Measurements from ENCODE around the gene ZFP3.
"Not testable (repeated sequence)": the region's sequence is repeated elsewhere in the genome, so short reads cannot be mapped to it uniquely, and the experiment has no call there.

The ZFP3 gene

DNA sequence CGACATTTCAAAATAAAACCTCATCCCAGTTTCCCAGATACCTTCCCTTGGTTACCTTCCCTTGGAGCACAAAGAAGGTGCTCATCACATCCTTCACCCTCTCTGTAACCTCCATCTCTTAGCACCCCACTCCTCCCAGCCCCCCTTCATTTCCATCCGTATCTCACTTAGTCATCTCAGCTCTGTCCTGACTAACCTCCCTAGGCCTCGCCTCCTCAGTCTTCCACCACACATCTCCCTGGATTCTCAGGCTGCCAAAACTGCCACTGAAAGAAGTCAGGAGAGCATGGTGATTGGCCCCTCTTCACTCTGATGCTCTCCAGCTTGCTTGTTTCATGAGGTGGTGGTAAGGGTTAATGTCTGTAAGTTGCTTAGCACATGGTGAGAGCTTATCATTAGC lies 2.3 kb downstream of the ZFP3 start:
- DNase-seq = no peak

GRCh38 chr17:5092218-5093010 lies 14.1 kb downstream of the ZFP3 start:
- no peak for DNase-seq

DNA sequence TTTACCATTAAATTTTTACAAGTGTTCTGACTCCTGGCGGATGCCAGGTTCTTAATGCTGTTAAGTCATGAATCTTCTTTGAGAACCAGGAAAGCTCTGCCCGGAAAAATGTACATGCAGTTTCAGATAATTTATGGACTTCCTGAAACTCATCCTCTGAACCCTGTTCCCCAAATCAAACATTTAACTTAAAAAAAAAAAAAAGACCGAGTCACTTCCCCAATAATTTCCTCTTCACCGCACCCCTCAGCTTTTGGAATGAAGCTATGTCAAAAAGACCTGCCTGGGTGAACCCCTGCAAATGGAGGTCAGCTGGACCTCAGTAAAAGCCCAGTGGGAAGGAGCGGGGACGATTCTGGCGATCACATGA lies 18.4 kb downstream of the ZFP3 start:
- DNase-seq = no peak

DNA sequence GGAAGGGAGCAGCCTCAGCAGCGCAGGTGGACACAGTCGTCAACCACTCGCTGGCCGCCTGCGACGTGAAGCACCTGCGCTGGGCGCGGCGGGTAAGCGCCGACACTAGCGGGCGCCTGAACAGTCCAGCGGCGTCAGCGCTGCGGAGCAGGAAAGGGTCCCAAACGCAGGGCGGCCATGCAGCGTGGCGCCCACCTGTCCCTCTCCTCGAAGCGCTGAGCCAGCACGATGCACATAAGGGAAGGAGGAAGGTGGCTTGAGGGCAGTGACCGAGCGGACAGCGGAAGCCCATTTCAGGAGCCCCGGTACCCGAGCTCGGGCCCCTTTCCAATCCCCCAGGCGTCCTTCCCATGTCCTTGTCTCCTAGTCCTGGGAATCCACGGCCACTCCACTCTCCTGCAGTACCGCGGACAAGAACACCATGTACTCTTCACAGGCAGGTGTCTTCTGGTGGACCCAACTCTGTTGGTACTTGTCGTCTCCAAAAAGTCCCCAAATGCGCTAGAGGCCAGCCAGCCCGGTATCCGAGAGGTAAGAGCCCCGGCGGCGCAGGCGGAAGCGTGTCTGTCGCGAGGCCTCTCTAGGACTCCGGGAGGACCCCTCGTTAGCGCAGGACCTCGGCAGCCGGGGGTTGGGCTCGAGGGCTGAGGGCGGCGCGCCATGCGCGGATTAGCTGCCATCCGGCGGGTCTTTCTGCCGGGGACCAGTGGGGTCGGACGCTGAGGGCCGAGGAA lies 19.0 kb downstream of the ZFP3 start:
- DNase-seq = no peak

- no peak for DNase-seq
Observed at GRCh38 chr17:5099271-5099670, 21.0 kb downstream of the ZFP3 start.

DNA sequence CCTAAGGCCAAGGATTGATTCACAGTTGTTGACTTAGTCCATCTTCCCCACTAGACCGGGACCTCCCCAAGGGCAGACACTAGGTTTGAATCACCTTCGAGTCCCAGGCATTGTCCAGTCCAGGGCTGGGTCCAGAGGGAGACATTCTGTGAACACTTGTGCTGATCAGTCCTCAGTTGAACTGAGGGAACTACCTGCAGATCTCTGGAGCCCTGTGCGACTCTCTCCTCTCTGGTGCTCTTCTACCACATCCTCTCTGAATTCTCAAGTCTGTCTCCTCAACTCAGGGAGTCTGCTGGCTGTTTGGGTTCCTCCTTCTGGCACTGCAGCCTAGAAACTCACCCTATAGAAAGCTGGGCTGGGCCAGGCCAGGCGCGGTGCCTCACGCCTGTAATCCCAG lies 22.6 kb downstream of the ZFP3 start:
- DNase-seq = no peak

DNA sequence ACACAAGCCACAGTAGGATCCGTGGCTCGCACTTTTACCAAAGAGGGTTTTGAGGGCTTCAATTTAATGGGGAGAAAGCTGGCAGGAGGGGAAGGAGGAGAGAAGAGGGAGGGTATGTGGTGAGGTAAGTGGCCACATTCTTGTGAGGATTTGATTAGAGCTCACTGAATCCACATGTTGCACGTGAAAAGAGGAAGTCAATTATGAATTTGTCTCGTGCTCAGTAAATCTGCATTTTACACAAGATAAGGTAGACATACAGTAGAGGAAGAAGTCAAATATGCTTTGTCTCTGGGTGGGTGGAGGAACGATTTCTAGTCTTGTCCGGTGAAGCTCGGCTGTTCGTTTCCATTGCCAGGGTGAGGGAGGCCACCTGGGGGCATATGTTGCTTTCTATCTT lies 32.5 kb downstream of the ZFP3 start:
- DNase-seq = no peak

- DNase-seq = peak; percentile 81
Observed at GRCh38 chr17:5111402-5112204, 33.3 kb downstream of the ZFP3 start, which contains the start of gene ZNF232. TSS of gene ZNF232 (minus strand) at chr17:5111878. CDS start at chr17:5111822, 56 bp downstream.

GRCh38 chr17:5115673-5116651 lies 37.7 kb downstream of the ZFP3 start, which contains the start of gene USP6:
TSS of gene USP6 (plus strand) at chr17:5116032. CDS start at chr17:5130368, 14,336 bp downstream.
- DNase-seq = no peak

DNA sequence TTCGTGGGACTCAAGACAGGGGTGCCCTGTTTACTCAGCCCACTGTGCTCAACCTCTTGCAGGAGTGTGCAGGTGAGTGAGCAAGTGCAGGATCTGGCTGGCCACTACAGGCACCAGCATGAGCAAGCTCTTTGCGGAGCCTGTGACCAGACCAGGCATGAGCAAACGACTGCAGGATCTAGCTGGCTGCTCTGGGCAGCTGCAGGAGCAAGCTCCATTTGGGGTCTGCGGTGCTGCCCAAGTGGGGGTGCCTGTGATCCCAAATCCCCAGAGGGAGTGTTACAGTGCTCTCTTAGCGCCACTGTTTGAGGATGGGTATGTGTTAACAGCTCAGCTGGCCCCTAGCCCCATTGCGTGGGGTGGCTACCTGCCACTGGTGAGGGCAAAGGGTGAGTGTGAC lies 40.0 kb downstream of the ZFP3 start:
- no peak for DNase-seq

- DNase-seq = no peak
Observed at GRCh38 chr17:5120036-5120435, 41.8 kb downstream of the ZFP3 start.

- DNase-seq = not testable (repeated sequence)
Observed at GRCh38 chr17:5120436-5121185, 42.3 kb downstream of the ZFP3 start.

- no peak for DNase-seq
Observed at GRCh38 chr17:5121186-5121841, 43.0 kb downstream of the ZFP3 start.

DNA sequence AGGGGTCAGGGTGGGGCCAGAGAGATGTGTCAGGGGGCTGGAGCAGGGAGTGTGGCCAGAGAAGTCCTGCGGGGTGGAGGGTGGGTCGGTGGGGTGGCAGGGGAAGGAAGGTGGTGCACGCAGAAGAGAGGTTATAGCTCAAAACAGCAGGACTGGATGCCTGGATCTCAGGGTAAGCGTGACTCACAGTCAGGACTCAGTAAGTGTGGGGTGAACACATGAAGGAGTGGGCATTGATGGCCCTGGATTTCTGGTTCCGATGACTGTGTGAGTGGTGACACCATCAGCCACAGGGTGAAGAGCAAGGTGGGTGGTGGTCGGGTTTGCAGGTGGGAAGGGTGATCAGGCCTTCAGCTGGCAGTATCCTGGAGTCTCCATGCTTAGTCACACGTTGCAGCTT lies 43.8 kb downstream of the ZFP3 start:
- not testable (repeated sequence) for DNase-seq

GRCh38 chr17:5122586-5123342 lies 44.5 kb downstream of the ZFP3 start:
- DNase-seq = no peak

- no peak for DNase-seq
Observed at GRCh38 chr17:5123343-5124124, 45.3 kb downstream of the ZFP3 start.

DNA sequence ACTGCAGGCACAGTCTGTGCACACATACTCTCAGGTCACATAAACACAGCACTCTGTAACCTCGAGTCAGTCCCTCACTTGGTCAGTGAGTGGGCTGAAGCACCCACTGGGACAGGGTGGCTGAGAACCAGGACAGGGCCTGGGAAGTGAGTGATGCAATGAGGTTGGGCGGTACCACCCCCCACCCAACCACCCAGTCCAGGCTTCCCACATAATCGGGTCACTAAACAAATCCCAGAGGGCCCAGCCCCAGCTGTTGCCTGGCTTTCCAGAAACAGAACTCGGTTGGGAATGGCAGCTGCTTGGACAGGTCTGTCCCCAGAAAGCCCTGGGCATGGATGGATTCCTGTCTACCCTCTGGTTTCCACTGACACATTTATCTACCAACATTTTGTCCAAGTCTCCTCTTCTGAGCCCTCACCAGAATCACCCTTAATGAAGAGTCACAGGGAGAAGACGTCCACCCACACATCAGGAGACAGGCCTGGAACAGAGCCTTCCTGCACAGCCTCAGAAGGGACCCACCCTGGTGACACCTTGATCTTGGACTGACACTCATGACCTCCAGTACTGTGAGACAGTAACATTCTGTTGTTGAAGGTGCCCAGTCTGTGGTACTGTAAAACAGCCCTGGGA lies 46.0 kb downstream of the ZFP3 start:
- DNase-seq = not testable (repeated sequence)

DNA sequence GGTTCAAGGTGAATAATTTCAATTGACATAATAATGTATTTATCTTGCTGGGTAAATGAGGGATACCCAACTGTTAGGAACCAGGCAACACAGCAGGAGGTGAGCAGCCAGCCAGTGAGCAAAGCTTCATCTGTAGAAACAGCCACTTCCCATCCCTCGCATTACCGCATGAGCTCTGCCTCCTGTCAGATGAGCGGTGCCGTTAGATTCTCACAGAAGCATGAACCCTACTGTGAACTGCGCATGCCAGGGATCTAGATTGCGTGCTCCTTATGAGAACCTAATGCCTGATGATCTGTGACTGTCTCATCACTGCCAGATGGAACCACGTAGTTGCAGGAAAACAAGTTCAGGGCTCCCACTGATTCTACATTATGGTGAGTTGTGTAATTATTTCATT lies 46.6 kb downstream of the ZFP3 start:
- DNase-seq = not testable (repeated sequence)

Measured in NK-92 treated with Interleukin-12 subunit alpha and Interleukin-12 subunit beta, amount 100 ng/mL, for 24 hours (cell line).